ENCODE results near the gene MTO1. TPM values are rescaled to one million over a fixed set of nuclear protein-coding genes. Genes with fewer than 3 reads are reported as not detected.
A peak's percentile ranks its signal among the peaks of the same experiment; 100 is the strongest.

MTO1 gene
- total and polyA plus RNA-seq, 10 donors, result 17.8 to 50.2 (median 39.0) TPM

GRCh38 chr6:73513496-73513854 lies 51.9 kb downstream of the MTO1 start:
- Histone ChIP-seq H3K4me1 (peaks cover 29 to 76% (median 39%) of the 10 kb centered on the region in 6 donors), H3K4me3 (no peak overlapping the region), H3K27me3 (replicated peaks in 1 of 7) (no peaks in the 10 kb centered on the region), H3K36me3 (peaks cover 0 to 69% (median 36%) of the 10 kb centered on the region in 6 donors), H3K27ac (peak overlapping the region in 2 of 8 donors; percentile 58 to 69), H3K9me3 (no peaks in the 10 kb centered on the region)
- intact Hi-C loops (cut with DNase I; ENCODE audit: low total_unique reads), result loop anchor here (10.0 kb wide), 1 partner anchor 49 kb away; the partner anchor contains the start of gene MTO1
- TF ChIP-seq POLR2AphosphoS5 (IDR thresholded peaks at IDR 0.05) (no peak), POLR2A (IDR thresholded peaks at IDR 0.05) (no peak), CTCF (IDR thresholded peaks at IDR 0.05 in 8 of 11, conservative IDR thresholded peaks at IDR 0.05 in 3 of 11) (no peak)
- DNase-seq, result no peak
- WGBS, 5 donors, result 62 to 78% (median 73%) methylated on average over 3 of the region's 3 CpGs

GRCh38 chr6:73514746-73515110 lies 53.2 kb downstream of the MTO1 start:
- 34 to 64% (median 51%) methylated on average over 3 of the region's 3 CpGs for WGBS, 5 donors
- intact Hi-C loops (cut with DNase I; ENCODE audit: low total_unique reads), result loop anchor here (2.0 to 10.0 kb wide), 2 partner anchors 50 to 98 kb away; partner anchors contain the start of gene MTO1
- DNase-seq, result no peak
- Histone ChIP-seq H3K4me3 (no peak overlapping the region), H3K27me3 (replicated peaks in 1 of 7) (no peaks in the 10 kb centered on the region), H3K4me1 (peaks cover 33 to 89% (median 52%) of the 10 kb centered on the region in 6 donors), H3K36me3 (peaks cover 0 to 81% (median 45%) of the 10 kb centered on the region in 6 donors), H3K27ac (peak overlapping the region in 6 of 8 donors; percentile 45 to 69 (median 61)), H3K9me3 (no peaks in the 10 kb centered on the region)
- TF ChIP-seq POLR2A (IDR thresholded peaks at IDR 0.05) (no peak), POLR2AphosphoS5 (IDR thresholded peaks at IDR 0.05) (no peak), CTCF (IDR thresholded peaks at IDR 0.05 in 8 of 11, conservative IDR thresholded peaks at IDR 0.05 in 3 of 11) (no peak)

- Histone ChIP-seq H3K36me3 (peaks cover 0 to 86% (median 45%) of the 10 kb centered on the region in 6 donors), H3K4me1 (peaks cover 33 to 91% (median 53%) of the 10 kb centered on the region in 6 donors), H3K9me3 (no peaks in the 10 kb centered on the region), H3K4me3 (peak overlapping the region in 1 of 8 donors; percentile 28), H3K27me3 (replicated peaks in 1 of 7) (no peaks in the 10 kb centered on the region), H3K27ac (peak overlapping the region in 7 of 8 donors; percentile 15 to 69 (median 58))
- WGBS, 5 donors, result 28 to 39% (median 36%) methylated on average over 4 of the region's 4 CpGs
- TF ChIP-seq POLR2AphosphoS5 (IDR thresholded peaks at IDR 0.05) (no peak), POLR2A (IDR thresholded peaks at IDR 0.05) (no peak), CTCF (IDR thresholded peaks at IDR 0.05 in 8 of 11, conservative IDR thresholded peaks at IDR 0.05 in 3 of 11) (no peak)
- DNase-seq, result no peak
- intact Hi-C loops (cut with DNase I; ENCODE audit: low total_unique reads), result loop anchor here (2.0 to 10.0 kb wide), 2 partner anchors 50 to 98 kb away; partner anchors contain the start of gene MTO1
Measured at GRCh38 chr6:73515204-73515655, 53.7 kb downstream of the MTO1 start.

All from spleen (tissue), 11 donors.